Measurements from ENCODE around the gene C22orf31. TPM values are rescaled to one million over a fixed set of nuclear protein-coding genes. Genes with fewer than 3 reads are reported as not detected.

Gene C22orf31
- total RNA-seq, 1 donor from 2014 or later, result not detected

DNA sequence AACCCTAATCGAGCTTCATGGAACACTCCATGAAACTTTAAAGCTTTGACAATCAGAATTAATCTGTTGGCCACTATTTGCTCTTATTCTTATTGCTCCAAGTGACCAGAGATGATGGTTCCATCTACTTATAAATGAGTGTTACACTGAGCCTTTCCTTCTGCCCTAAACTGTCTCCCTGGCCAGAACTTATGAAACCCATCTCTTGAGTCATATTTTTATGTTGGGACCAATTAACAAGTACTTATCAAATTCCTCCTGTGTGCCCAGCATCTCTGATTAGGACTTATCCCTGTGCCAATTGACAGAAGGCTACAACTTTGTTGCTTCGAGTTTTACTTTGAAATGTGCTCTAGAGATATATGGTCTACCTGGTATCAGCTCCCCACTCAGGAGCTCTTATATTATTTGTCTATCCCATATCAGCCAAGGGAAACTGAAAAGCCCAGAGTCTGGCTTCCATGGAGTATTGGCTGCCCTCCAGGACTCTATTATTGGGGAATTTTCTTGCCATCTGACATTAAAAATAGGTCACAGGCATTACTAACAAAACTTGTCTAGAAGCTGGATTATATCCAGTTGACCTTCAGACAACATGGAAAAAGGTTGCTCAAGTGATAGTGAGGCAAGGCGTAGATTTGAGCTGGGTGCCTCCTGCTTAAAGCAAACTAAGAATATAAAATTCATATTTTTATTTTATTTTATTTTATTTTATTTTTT lies 20.0 kb upstream of the C22orf31 start:
- no peak for DNase-seq (ENCODE audit: low spot score)

GRCh38 chr22:29080106-29080975 lies 18.7 kb upstream of the C22orf31 start:
- DNase-seq (ENCODE audit: low spot score), result no peak

GRCh38 chr22:29079218-29079901 lies 17.7 kb upstream of the C22orf31 start:
- no peak for DNase-seq (ENCODE audit: low spot score)

- DNase-seq (ENCODE audit: low spot score), result no peak
Measured at GRCh38 chr22:29078869-29079207, 17.2 kb upstream of the C22orf31 start.

DNA sequence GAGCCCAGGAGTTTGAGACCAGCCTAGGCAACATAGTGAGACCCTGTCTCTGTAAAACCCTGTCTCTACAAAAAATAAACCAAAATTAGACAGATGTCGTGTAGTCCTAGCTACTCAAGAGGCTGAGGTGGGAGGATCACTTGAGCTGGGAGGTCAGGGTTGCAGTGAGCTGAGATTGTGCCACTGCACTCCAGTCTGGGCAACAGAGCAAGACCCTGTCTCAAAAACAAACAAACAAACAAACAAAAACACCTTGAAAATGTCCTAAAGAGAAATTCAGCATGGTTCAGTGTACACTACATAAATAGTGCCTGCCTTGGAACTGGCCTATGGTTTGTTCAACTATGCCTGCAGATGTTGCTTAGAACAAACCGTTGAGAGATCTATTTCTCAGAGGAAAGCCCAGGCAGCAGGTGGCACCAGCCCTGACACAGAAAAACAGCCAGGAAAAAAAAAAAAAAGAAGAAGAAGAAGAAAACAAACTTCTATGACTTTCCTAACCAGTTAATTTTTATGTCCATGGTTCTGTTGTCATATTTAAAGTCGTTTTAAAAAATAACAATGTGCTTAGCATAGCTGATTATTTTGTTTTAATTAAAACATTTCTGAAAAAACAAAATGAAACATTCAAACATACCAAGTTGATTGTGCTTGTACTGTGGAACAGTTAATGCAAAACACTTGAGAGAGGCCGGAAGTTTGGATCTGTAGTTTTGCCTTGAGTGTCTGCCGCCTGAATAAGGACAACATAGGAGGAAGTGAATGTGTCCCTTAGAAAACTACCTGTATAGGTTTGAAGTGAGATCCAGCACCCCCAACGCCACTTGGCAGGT lies 16.6 kb upstream of the C22orf31 start:
- no peak for DNase-seq (ENCODE audit: low spot score)

DNA sequence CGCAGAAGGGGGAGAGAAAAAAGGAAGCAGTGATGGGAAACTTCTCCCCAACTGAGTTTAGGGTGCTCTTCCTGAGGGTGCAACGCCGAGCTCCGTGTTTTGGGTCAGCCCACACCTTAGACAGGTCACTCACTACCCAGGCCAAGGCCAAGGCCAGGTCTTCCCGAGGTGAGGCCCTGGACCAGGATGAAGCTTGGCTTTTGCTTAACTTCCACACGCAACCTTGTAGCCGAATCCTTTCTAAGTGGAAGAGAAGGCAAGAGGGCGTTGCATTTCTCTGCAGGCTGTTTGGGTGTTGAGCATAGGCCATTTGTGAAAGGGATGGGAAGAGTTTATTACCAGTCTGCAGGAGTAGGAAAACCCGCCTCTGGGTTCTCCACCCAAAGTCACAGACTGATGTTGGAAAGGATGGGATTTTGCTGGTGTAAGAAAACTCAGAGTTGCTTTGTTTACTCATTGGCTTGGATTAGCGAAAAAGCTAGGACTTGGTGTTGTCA lies 12.7 kb upstream of the C22orf31 start:
- DNase-seq (ENCODE audit: low spot score), result no peak

DNA sequence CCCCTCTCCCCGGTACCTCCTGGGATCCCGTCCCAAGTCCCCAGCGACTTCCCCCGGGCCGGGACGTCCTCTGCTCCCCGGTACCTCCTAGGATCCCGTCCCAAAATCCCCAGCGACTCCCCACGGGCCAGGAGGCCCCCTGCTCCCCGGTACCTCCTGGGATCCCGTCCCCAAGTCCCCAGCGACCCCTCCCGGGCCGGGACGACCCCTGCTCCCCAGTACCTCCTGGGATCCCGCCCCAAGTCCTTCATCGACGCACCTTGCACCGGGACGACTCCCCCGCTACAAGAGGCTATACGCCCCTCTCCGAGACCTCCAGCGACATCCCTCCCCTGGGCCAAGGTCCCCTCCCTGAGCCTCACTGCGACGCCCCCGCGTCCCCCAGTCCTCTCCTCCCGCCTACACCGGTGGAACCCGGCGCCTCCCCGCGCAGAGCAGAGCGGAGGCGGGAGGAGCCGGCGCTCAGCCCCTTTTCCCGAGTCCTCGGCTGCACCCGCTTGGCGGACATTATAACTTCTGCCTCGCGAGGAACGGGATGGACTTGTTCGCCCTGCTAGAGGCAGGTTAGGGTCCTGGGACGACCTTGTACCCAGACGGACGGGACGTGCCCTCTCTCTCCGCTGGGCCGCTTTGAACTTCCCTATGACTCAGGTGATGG lies 12.1 kb upstream of the C22orf31 start:
- DNase-seq (ENCODE audit: low spot score), result peak; percentile 68

DNA sequence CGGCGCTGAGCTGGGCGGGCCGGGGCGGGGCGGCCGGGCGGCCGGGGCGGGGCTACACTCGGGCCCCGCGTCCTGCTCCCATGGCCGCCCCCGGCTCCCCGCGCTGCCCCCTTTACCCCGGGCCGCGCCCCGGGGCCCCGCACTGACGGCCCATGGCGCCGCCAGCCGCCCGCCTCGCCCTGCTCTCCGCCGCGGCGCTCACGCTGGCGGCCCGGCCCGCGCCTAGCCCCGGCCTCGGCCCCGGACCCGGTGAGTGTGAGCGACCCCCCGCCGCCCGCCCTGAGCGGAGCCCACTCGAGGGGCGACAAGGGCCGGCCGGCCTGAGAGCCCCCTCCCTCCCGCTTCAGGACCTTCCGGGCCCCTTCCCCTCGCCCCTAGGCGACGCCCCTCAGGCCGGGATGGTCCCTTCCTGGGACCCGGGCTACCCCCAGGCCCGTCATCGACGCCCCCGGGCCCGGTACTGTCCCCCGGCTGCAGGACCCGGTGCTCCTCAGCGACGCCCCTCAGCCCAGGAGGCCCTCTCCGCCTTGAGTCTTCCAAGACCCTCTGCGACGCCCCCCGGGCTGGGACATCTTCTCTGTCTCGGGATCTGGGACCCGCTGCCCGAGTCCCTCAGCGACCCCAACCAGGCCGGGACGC lies 11.5 kb upstream of the C22orf31 start, which contains the start of gene KREMEN1:
TSS of gene KREMEN1 (plus strand) at position 57 of the 639 bp plus-strand sequence. CDS start at position 153, 96 bp downstream.
- no peak for DNase-seq (ENCODE audit: low spot score)

DNA sequence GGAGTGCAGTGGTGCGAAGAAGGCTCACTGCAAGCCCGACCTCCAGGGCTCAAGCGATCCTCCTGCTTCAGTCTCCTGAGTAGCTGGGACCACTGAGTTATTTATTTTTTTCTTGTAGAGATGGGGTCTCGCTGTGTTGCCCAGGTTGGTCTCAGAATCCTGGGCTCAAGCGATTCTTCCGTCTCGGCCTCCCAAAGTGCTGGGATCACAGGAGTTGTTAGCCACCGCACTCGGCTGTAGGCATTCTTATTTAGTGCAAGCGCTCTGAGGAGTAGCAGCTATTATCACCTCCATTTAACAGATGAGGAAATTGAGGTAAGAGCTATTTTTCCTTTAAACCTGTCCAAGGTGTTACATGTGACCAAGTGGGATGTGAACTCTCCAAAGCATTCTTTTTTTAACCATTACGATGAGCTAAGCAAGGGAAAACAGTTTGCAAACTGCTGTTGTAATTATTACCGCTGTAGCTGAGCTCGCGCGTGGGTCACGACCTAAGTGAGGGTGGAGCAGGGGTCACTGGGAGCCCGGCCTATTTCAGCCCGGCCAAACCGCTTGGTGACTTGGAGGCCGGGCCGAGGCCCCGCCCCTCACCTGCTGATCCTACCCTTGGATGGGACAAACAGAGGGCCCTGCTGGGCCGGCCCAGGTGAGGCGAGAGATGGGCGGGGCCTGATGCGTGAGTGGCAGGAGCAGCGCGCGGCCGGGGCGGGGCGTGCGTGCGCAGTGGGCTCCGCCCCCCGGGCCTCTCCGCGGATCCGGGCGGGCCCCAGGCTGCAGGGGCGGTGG lies 10.8 kb upstream of the C22orf31 start:
- DNase-seq (ENCODE audit: low spot score), result peak; percentile 88

DNA sequence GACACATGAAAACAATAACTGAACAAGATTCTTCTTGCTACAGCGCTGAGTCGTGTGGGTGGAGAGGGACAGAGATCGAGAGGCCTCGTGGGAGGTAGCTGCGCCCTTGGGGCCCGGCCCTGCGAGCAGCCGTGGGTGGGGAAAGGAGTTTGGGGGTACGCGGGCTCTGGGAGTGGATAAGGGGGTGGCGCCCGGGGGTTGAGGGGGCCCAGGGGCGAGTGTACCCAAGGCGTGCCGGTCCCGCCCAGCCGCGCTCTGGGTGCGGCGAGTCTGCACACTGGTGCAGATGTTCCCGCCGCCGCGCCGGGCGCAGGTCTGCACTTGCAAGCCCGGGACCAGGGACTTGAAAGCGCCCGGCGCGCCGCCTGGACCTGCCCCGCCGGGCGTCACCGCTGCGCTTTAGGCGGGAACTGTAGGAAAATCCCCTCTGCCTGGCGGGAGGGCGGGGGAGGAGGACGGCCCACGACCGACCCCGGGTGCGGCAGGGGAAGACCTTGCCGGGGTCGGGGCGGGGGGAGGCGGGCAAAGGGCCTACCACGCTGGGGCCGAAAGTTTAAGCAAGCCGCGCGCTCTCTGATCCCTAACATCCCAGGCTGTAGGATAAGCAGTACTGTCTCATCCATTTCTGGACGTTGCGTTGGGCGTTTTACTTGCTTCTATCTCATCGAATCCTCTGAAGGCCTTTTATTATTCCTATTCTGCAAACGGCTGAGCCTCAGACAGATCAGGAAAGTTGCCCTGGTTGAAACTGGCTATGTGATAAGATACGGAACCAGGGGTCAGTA lies 9.8 kb upstream of the C22orf31 start:
- peak; percentile 70 for DNase-seq (ENCODE audit: low spot score)

- no peak for DNase-seq (ENCODE audit: low spot score)
Measured at GRCh38 chr22:29070490-29070889, 8.9 kb upstream of the C22orf31 start.

DNA sequence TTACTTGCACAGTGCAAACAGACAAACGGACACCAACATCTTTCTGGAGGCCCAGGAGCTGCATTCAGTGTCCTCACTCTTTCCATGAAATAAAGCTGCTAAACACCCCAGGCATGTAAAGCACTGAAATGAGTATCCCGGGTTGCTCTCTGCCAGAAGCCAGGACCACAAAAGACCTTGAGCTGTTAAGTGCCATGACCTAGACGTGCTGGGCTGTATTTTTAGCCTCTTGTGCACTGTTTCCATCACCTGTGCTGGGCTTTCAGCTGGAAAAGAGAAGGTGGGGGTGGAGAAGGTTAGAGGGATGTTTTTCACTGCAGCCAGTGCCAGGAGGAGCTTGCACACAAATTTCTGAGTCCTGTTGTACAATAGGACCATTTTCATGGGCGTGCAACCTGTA lies 7.8 kb upstream of the C22orf31 start:
- DNase-seq (ENCODE audit: low spot score), result no peak

GRCh38 chr22:29065468-29066190 lies 4.0 kb upstream of the C22orf31 start:
- no peak for DNase-seq (ENCODE audit: low spot score)

DNA sequence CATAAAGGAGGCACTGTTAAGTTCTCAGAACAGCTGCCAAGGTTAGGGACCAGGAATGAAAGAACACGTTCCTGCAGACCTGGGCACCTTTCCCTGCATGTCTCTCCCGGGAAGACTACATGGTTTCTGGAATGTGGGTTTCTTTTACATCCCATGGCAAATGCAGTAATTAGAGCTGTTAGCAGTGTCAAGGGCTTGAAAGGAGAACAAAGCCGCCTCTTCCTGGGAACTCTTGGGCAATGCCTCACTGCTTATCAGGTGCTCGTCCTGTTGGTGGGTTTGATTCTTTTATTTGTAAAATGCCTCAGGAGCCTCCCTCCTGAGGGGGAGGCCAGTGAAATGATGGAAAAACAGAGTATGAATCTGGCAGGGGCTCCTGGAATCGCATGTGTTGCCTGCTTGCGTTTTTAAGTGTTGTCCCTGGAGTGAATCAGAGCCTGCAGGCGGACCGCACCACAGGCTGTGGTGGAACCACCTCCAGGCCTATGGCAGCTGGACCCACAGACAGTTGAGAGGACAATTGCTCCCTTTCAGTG lies 723 bp upstream of the C22orf31 start:
- DNase-seq (ENCODE audit: low spot score), result no peak

- DNase-seq (ENCODE audit: low spot score), result no peak
Measured at GRCh38 chr22:29060931-29061330, 700 bp downstream of the C22orf31 start.

DNA sequence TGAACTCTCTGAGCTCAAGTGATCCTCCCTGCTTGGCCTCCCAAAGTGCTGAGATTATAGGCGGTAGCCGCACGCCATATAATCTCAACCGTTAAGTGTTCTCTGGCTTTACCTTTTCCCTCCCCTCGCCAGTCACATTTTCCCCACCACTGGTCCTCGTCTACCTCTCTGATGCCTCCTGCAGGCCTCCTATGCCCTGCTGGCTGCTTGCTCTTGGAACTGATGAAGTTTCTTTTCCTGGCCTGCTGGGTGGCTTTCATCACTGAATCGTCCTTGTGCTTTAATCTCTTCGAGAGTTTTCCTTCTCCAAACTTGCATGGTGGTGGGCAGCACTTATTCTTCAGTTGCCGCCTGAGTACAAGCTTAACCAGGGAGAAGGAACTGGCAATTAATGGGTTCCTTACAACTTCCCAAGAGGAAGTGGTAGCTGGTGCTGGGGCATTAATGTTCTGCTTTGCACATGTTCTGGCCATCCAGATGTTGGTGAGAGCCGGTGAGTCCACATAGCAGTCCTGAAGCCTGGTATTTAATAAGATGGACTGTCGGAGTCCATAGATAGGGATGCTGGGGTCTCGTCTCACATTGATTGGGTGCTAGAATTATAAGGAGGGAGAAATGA lies 1.3 kb downstream of the C22orf31 start:
- no peak for DNase-seq (ENCODE audit: low spot score)

GRCh38 chr22:29056472-29056871 lies 5.2 kb downstream of the C22orf31 start:
- DNase-seq (ENCODE audit: low spot score), result no peak

Measured in ureter (tissue), 1 donor.